22Rv1 (cell line): ENCODE results near the gene KLHDC4.

Experiments used
- CTCF ChIP-seq: fragments of 450-650 bp; IDR thresholded peaks from 2 replicates; pipeline ENCODE4 v1.5.1; 2017; ENCODE audit warnings: mild to moderate bottlenecking
- ZFX ChIP-seq: fragments of 450-650 bp; IDR thresholded peaks from 2 replicates; pipeline ENCODE4 v1.6.1; 2017; ENCODE audit warnings: antibody characterized with exemption, borderline replicate concordance

- TF ChIP-seq CTCF (no peak), ZFX (no peak)
Measured at GRCh38 chr16:87727346-87727745, 38.4 kb downstream of the KLHDC4 start.
